AG04450 (cell line): ENCODE data around the gene LRP1-AS. TPM values are rescaled to one million over a fixed set of nuclear protein-coding genes. Genes with fewer than 3 reads are reported as not detected.

Experiments used
- CTCF ChIA-PET: fragments of 300-600, 350-600 bp; formaldehyde crosslinking; extraction: SDS; loops from one replicate; lab custom pipeline; 2022; ENCODE audit warnings: antibody characterized with exemption, inconsistent platforms; lab: Charles Lee
- POLR2A ChIA-PET: fragments of 350-600 bp; formaldehyde crosslinking; extraction: SDS; loops from one replicate; lab custom pipeline; 2021; ENCODE audit warnings: antibody characterized with exemption, inconsistent platforms; lab: Yijun Ruan, JAX
- DNase-seq: peaks from one replicate; pipeline ENCODE4 v3.0.0-alpha.2; 2011; ENCODE audit warnings: low read depth, low spot score
- H3K27ac ChIP-seq: one replicate; pipeline ENCODE4 v1.5.1; 2012; ENCODE audit warnings: low read depth, low read length, control low read depth
- H3K27me3 ChIP-seq: one replicate; pipeline ENCODE4 v1.6.0; 2012; ENCODE audit warnings: low read length; ENCODE audit not compliant: control insufficient read depth, insufficient read depth
- H3K4me3 ChIP-seq: 2 replicates; pipeline ENCODE4 v1.5.1; 2011; ENCODE audit warnings: mild to moderate bottlenecking, low read depth, low read length, control low read depth
- H3K9me3 ChIP-seq: 2 replicates; pipeline ENCODE4 v1.5.1; 2012; ENCODE audit warnings: low read length; ENCODE audit not compliant: control insufficient read depth, insufficient read depth
- polyA plus RNA-seq: library from polyadenylated mRNA; depleted of rRNA; stranded (reverse); fragments of >200 nt; gene quantifications from 2 replicates; pipeline ENCODE4 v1.2.3, GENCODE V29; 2011
- TF ChIP-seq, protein P1 (sequence below): IDR thresholded peaks from 2 replicates; pipeline ENCODE4 v1.5.1; 2011; ENCODE audit warnings: low read depth, low read length, control low read depth, inconsistent platforms

LRP1-AS gene
- polyA plus RNA-seq, 1 experiment, result not detected

- CTCF ChIA-PET, result interaction anchor here (0.6 kb wide), 1 partner anchor 43 kb away, joined by 3 read pairs; no protein-coding TSS in a partner anchor
- no peaks in the 10 kb centered on the region for H3K9me3 ChIP-seq
- H3K27ac ChIP-seq, result no peak overlapping the region
- TF ChIP-seq, protein P1, sequence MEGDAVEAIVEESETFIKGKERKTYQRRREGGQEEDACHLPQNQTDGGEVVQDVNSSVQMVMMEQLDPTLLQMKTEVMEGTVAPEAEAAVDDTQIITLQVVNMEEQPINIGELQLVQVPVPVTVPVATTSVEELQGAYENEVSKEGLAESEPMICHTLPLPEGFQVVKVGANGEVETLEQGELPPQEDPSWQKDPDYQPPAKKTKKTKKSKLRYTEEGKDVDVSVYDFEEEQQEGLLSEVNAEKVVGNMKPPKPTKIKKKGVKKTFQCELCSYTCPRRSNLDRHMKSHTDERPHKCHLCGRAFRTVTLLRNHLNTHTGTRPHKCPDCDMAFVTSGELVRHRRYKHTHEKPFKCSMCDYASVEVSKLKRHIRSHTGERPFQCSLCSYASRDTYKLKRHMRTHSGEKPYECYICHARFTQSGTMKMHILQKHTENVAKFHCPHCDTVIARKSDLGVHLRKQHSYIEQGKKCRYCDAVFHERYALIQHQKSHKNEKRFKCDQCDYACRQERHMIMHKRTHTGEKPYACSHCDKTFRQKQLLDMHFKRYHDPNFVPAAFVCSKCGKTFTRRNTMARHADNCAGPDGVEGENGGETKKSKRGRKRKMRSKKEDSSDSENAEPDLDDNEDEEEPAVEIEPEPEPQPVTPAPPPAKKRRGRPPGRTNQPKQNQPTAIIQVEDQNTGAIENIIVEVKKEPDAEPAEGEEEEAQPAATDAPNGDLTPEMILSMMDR, result no peak
- DNase-seq, result no peak
- H3K4me3 ChIP-seq, result no peak overlapping the region
- H3K27me3 ChIP-seq, result no peaks in the 10 kb centered on the region
- POLR2A ChIA-PET, result interaction anchor here (1.2 kb wide), 1 partner anchor 76 kb away, joined by 3 read pairs; no protein-coding TSS in a partner anchor
Measured at GRCh38 chr12:57169969-57170368, 22.6 kb upstream of the LRP1-AS start.

DNA sequence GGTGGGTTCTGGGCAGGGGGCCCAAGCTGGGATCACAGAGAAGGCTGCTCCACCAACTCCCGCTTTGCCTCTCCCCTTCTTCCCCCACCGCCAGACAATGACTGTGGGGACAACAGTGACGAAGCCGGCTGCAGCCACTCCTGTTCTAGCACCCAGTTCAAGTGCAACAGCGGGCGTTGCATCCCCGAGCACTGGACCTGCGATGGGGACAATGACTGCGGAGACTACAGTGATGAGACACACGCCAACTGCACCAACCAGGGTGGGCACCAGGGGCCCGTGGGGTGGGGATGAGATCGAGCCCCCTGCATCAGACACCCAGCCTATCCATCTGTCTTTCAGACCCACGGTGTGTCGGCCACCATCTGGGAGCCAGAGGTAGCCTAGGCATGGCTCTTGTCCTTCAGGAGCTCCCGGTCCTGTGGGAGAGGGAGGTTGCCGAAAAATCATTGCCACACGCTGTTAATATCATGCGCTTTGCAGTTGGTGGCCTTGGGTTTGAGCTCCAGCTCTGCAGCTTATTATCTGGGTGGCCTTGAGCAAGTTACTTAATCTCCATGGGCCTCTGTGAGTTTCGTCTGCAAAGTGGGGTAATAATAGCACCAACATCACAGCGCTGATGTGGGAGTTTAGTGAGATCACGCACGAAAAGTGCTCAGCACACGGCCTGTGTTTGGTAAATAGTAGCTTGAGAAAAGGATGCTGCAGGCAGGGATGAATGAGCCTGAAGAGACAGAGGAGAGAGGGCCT, 21.8 kb upstream of the LRP1-AS start:
- CTCF ChIA-PET, result interaction anchor here (0.6 kb wide), 1 partner anchor 44 kb away, joined by 3 read pairs; no protein-coding TSS in a partner anchor
- TF ChIP-seq, protein P1, result no peak
- no peak overlapping the region for H3K27ac ChIP-seq
- no peaks in the 10 kb centered on the region for H3K9me3 ChIP-seq
- POLR2A ChIA-PET, result interaction anchor here (1.2 kb wide), 1 partner anchor 75 kb away, joined by 3 read pairs; no protein-coding TSS in a partner anchor
- no peak for DNase-seq
- no peaks in the 10 kb centered on the region for H3K27me3 ChIP-seq
- H3K4me3 ChIP-seq, result no peak overlapping the region

DNA sequence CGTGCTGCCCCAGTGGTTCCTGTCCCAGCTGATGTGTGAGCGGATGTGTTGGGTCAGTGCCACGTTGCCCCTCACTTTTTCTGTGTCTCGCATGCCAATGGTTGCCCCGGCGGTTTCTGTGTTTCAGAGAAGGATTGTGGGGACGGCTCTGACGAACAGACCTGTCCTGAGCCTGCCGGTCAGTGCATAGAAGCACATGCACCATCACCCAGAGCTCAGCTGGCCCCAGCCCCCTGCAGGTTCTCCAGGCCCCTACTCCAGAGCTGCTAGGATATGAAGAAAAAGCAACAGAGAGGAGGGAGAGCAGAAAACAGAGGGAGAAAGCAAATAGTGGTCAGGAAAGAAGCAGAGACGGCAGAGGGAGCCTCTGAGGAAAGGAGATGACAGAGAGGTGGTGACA, 20.6 kb upstream of the LRP1-AS start:
- H3K27ac ChIP-seq, result peak overlapping the region; percentile 21
- no peak for DNase-seq
- TF ChIP-seq, protein P1, result no peak
- H3K4me3 ChIP-seq, result no peak overlapping the region
- no peaks in the 10 kb centered on the region for H3K9me3 ChIP-seq
- ChIA-PET CTCF (interaction anchor here (1.1 kb wide), 1 partner anchor 8 kb away, joined by 4 read pairs; no protein-coding TSS in a partner anchor), POLR2A (no interaction called here)
- no peaks in the 10 kb centered on the region for H3K27me3 ChIP-seq

DNA sequence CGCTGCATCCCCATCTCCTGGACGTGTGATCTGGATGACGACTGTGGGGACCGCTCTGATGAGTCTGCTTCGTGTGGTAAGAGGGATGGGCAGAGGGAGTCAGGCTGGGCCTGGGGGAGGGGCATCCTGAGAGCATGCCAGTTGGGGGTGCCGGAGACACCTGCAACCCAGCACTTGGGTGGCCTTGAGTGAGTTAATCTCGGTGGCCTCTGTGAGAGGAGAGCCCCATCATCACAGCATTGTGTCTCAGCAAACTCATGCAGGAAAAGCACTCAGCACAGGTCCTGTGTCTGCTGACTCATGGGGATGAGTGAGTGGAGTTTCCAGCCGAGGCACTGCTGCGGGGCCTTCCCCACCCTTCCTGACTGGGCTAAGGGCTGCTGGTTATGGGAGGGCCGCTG, 19.6 kb upstream of the LRP1-AS start:
- H3K27ac ChIP-seq, result peak overlapping the region; percentile 21
- CTCF ChIA-PET, result interaction anchor here (1.1 to 1.3 kb wide), 2 partner anchors 9 to 42 kb away, joined by 3 to 4 read pairs; no protein-coding TSS in a partner anchor
- H3K27me3 ChIP-seq, result no peaks in the 10 kb centered on the region
- POLR2A ChIA-PET, result no interaction called here
- no peak overlapping the region for H3K4me3 ChIP-seq
- H3K9me3 ChIP-seq, result no peaks in the 10 kb centered on the region
- no peak for DNase-seq
- TF ChIP-seq, protein P1, result no peak

- H3K27me3 ChIP-seq, result no peaks in the 10 kb centered on the region
- H3K27ac ChIP-seq, result no peak overlapping the region
- TF ChIP-seq, protein P1, result no peak
- H3K9me3 ChIP-seq, result no peaks in the 10 kb centered on the region
- POLR2A ChIA-PET, result interaction anchor here (1.0 kb wide), 1 partner anchor 17 kb away, joined by 4 read pairs; no protein-coding TSS in a partner anchor
- DNase-seq, result no peak
- CTCF ChIA-PET, result interaction anchor here (0.9 kb wide), 1 partner anchor 10 kb away, joined by 3 read pairs; no protein-coding TSS in a partner anchor
- H3K4me3 ChIP-seq, result no peak overlapping the region
Measured at GRCh38 chr12:57165741-57166140, 18.3 kb upstream of the LRP1-AS start.
